A673 (cell line): ENCODE measurements around the gene GRN. TPM values are rescaled to one million over a fixed set of nuclear protein-coding genes. Genes with fewer than 3 reads are reported as not detected.
A peak's percentile ranks its signal among the peaks of the same experiment; 100 is the strongest.

Experiments used
- BruUV-seq: library from RNA; stranded (reverse); fragments of 400-500 nt; replicated peaks from 2 replicates; lab custom pipeline; 2021; lab: Mats Ljungman, UMichigan
- CTCF ChIA-PET: fragments of 300-600 bp; sonication (Branson Sonifier 250); formaldehyde crosslinking; loops from one replicate; lab custom pipeline; 2022; ENCODE audit warnings: antibody characterized with exemption; lab: Charles Lee
- POLR2A ChIA-PET: fragments of 300-600 bp; sonication (Branson Sonifier 250); formaldehyde crosslinking; loops from one replicate; lab custom pipeline; 2022; ENCODE audit warnings: antibody characterized with exemption; ENCODE audit not compliant: low non-redundant PET; lab: Charles Lee
- DNase-seq: peaks from one replicate; pipeline ENCODE4 v3.0.0-alpha.2; 2015; ENCODE audit warnings: low spot score
- H3K27ac ChIP-seq: fragments of 200-600 bp; sonication (generic); 2 replicates; pipeline ENCODE4 v1.5.1; 2016; ENCODE audit warnings: mixed run types, low read depth, mild to moderate bottlenecking, mixed read lengths, antibody characterized with exemption, low read length; ENCODE audit not compliant: poor library complexity, severe bottlenecking
- H3K27me3 ChIP-seq: fragments of 200-600 bp; sonication (generic); replicated peaks from 2 replicates; pipeline ENCODE4 v1.6.1; 2017; ENCODE audit warnings: mixed run types, low read depth, mild to moderate bottlenecking, mixed read lengths, antibody characterized with exemption, low read length; ENCODE audit not compliant: insufficient read depth, poor library complexity
- H3K36me3 ChIP-seq: fragments of 200-600 bp; sonication (generic); 2 replicates; pipeline ENCODE4 v1.6.1; 2016; ENCODE audit warnings: mixed run types, mild to moderate bottlenecking, mixed read lengths, antibody characterized with exemption, low read length; ENCODE audit not compliant: insufficient read depth, poor library complexity, severe bottlenecking
- H3K4me1 ChIP-seq: fragments of 200-600 bp; sonication (generic); 2 replicates; pipeline ENCODE4 v1.6.1; 2017; ENCODE audit warnings: mixed run types, mild to moderate bottlenecking, mixed read lengths, antibody characterized with exemption, low read length; ENCODE audit not compliant: insufficient read depth, poor library complexity, severe bottlenecking
- H3K4me3 ChIP-seq: fragments of 200-600 bp; sonication (generic); 2 replicates; pipeline ENCODE4 v1.5.1; 2016; ENCODE audit warnings: low read depth, mixed run types, mild to moderate bottlenecking, mixed read lengths, low read length; ENCODE audit not compliant: poor library complexity, severe bottlenecking
- H3K9me3 ChIP-seq: fragments of 200-600 bp; sonication (generic); 2 replicates; pipeline ENCODE4 v1.6.1; 2016; ENCODE audit warnings: mixed run types, low read depth, mild to moderate bottlenecking, mixed read lengths, antibody characterized with exemption, low read length; ENCODE audit not compliant: poor library complexity, severe bottlenecking
- CTCF ChIP-seq: fragments of 300-800, 200-600 bp; sonication (generic); conservative IDR thresholded peaks from 2 replicates; pipeline ENCODE4 v1.5.1; 2017; ENCODE audit warnings: low read depth, mild to moderate bottlenecking, antibody characterized with exemption, low read length, moderate library complexity, mixed read lengths
- EZH2 ChIP-seq: fragments of 200-600 bp; sonication (generic); IDR thresholded peaks from 2 replicates; pipeline ENCODE4 v1.6.1; 2017; ENCODE audit warnings: borderline replicate concordance, low read depth, mild to moderate bottlenecking, mixed read lengths, antibody characterized with exemption, low read length; ENCODE audit not compliant: poor library complexity, severe bottlenecking
- intact Hi-C: fragments of 100-400 bp; cut with micrococcal nuclease; formaldehyde crosslinking; loops from one replicate; pipeline ENCODE4 v1.10.0; 2022; ENCODE audit not compliant: unreplicated experiment
- total RNA-seq: library from RNA; stranded (reverse); gene quantifications from 2 replicates; pipeline ENCODE4 v1.2.3, GENCODE V29; 2021

Gene GRN
- total RNA-seq, 1 experiment from 2014 or later, result 50.4 TPM

- no peak overlapping the region for H3K4me3 ChIP-seq
- intact Hi-C loops, result no loop called here
- no peaks in the 10 kb centered on the region for H3K36me3 ChIP-seq
- ChIA-PET CTCF (no interaction called here), POLR2A (no interaction called here)
- TF ChIP-seq EZH2, result no peak
- TF ChIP-seq CTCF, result no peak
- no TSS peak for BruUV-seq
- no peak for DNase-seq
- H3K27me3 ChIP-seq, result no peaks in the 10 kb centered on the region
- no peaks in the 10 kb centered on the region for H3K4me1 ChIP-seq
- no peaks in the 10 kb centered on the region for H3K9me3 ChIP-seq
- no peak overlapping the region for H3K27ac ChIP-seq
These were observed 29.4 kb downstream of the GRN start for GRCh38 chr17:44374306-44375195.

GRCh38 chr17:44375196-44376017 is 30.3 kb downstream of the GRN start:
- Histone ChIP-seq H3K27me3 (no peaks in the 10 kb centered on the region), H3K9me3 (no peaks in the 10 kb centered on the region), H3K27ac (no peak overlapping the region), H3K4me3 (no peak overlapping the region), H3K4me1 (no peaks in the 10 kb centered on the region), H3K36me3 (no peaks in the 10 kb centered on the region)
- intact Hi-C loops, result no loop called here
- no TSS peak for BruUV-seq
- ChIA-PET POLR2A (no interaction called here), CTCF (no interaction called here)
- TF ChIP-seq EZH2, result no peak
- no peak for TF ChIP-seq CTCF
- DNase-seq, result no peak

GRCh38 chr17:44376124-44376523 is 31.0 kb downstream of the GRN start:
- no TSS peak for BruUV-seq

More at GRCh38 chr17:44376124-44376523, 31.0 kb downstream of the GRN start:
- Histone ChIP-seq H3K9me3 (no peaks in the 10 kb centered on the region), H3K27me3 (no peaks in the 10 kb centered on the region), H3K36me3 (no peaks in the 10 kb centered on the region), H3K27ac (no peak overlapping the region), H3K4me1 (no peaks in the 10 kb centered on the region), H3K4me3 (no peak overlapping the region)
- CTCF ChIA-PET, result no interaction called here
- POLR2A ChIA-PET, result no interaction called here
- TF ChIP-seq EZH2 (no peak), CTCF (peak; percentile 57)
- intact Hi-C loops, result no loop called here
- DNase-seq, result peak; percentile 23
